ENCODE measurements around the gene KREMEN2. TPM values are rescaled to one million over a fixed set of nuclear protein-coding genes. Genes with fewer than 3 reads are reported as not detected.

The KREMEN2 gene
- total and polyA plus RNA-seq, 2 of the 13 experiments (the other 11 are each of a cell fraction or from before 2014, with no cell fraction given), result 0.48 to 1.2 TPM

GRCh38 chr16:2976673-2977072, 12.6 kb downstream of the KREMEN2 start:
- Histone ChIP-seq H3K27me3 (ENCODE audit: control insufficient read depth in 1 of 2, insufficient read depth in 2 of 2, low read length in 2 of 2) (no peaks in the 10 kb centered on the region), H3K79me2 (ENCODE audit: insufficient read depth, low read length) (peaks cover 8% of the 10 kb centered on the region), H2AFZ (ENCODE audit: low read length) (no peak overlapping the region), H3K9ac (ENCODE audit: insufficient read depth, low read depth, low read length) (no peak overlapping the region), H4K20me1 (ENCODE audit: insufficient read depth, low read length) (no peaks in the 10 kb centered on the region), H3K4me3 (replicated peaks in 1 of 3; ENCODE audit: insufficient read depth in 1 of 3, low read depth in 2 of 3, low read length in 3 of 3) (no peak overlapping the region), H3K9me3 (ENCODE audit: low read length) (no peaks in the 10 kb centered on the region), H3K4me1 (ENCODE audit: insufficient read depth, low read length) (peaks cover 10% of the 10 kb centered on the region), H3K4me2 (ENCODE audit: low read depth, low read length) (no peak overlapping the region), H3K27ac (ENCODE audit: extremely low read length, insufficient read depth, low read length) (no peak overlapping the region), H3K36me3 (replicated peaks in 1 of 2; ENCODE audit: control insufficient read depth in 1 of 2, insufficient read depth in 2 of 2, low read length in 2 of 2) (peaks cover 2 to 18% of the 10 kb centered on the region in 2 experiments; a peak in 3 of 5 replicates)
- TF ChIP-seq HNRNPL (IDR thresholded peaks at IDR 0.05; ENCODE audit: low read depth, low read length) (0 out of 2 replicates have a peak, but pooled peaks have one; percentile 49), ZNF296 (CRISPR knock-in tag; conservative IDR thresholded peaks at IDR 0.05) (no peak), AGO2 (optimal IDR thresholded peaks at IDR 0.05; ENCODE audit: low read depth, low read length) (peak; percentile 24)
- CTCF ChIA-PET (ENCODE audit: low intra/inter-chr PET ratio, low total read pairs), result no interaction called here
- WGBS (ENCODE audit: low lambda C conversion rate), result 98% methylated on average over 15 of the region's 15 CpGs
- ATAC-seq (no peak), FAIRE-seq (no peak), DNase-seq (ENCODE audit: low spot score) (no peak)
- BruUV-seq (replicated peaks), result no TSS peak
- intact Hi-C loops (cut with micrococcal nuclease; ENCODE audit: unreplicated experiment) (no loop called here), in situ Hi-C loops (cut with HindIII; ENCODE audit: extremely low pct_ligation_motif_present, low pct_unique_long_range_greater_than_20kb) (no loop called here)
- POLR2A ChIA-PET, result no interaction called here

GRCh38 chr16:2977440-2977839, 13.4 kb downstream of the KREMEN2 start:
- no TSS peak for BruUV-seq (replicated peaks)
- in situ Hi-C loops (cut with HindIII; ENCODE audit: extremely low pct_ligation_motif_present, low pct_unique_long_range_greater_than_20kb), result no loop called here
- H4K20me1 ChIP-seq (ENCODE audit: insufficient read depth, low read length), result no peaks in the 10 kb centered on the region
- FAIRE-seq (no peak), ATAC-seq (no peak), DNase-seq (ENCODE audit: low spot score) (no peak)
- H3K27ac ChIP-seq (ENCODE audit: extremely low read length, insufficient read depth, low read length), result no peak overlapping the region
- H3K36me3 ChIP-seq (replicated peaks in 1 of 2; ENCODE audit: control insufficient read depth in 1 of 2, insufficient read depth in 2 of 2, low read length in 2 of 2), result peaks cover 2 to 18% of the 10 kb centered on the region in 2 experiments; a peak in 3 of 5 replicates
- no peak overlapping the region for H3K4me2 ChIP-seq (ENCODE audit: low read depth, low read length)
- H2AFZ ChIP-seq (ENCODE audit: low read length), result no peak overlapping the region
- intact Hi-C loops (cut with micrococcal nuclease; ENCODE audit: unreplicated experiment), result no loop called here
- H3K79me2 ChIP-seq (ENCODE audit: insufficient read depth, low read length), result peaks cover 8% of the 10 kb centered on the region
- ChIA-PET POLR2A (no interaction called here), CTCF (ENCODE audit: low intra/inter-chr PET ratio, low total read pairs) (no interaction called here)
- no peaks in the 10 kb centered on the region for H3K9me3 ChIP-seq (ENCODE audit: low read length)
- WGBS (ENCODE audit: low lambda C conversion rate), result 97% methylated on average over 4 of the region's 6 CpGs
- no peak overlapping the region for H3K4me3 ChIP-seq (replicated peaks in 1 of 3; ENCODE audit: insufficient read depth in 1 of 3, low read depth in 2 of 3, low read length in 3 of 3)
- H3K9ac ChIP-seq (ENCODE audit: insufficient read depth, low read depth, low read length), result no peak overlapping the region
- no peak for TF ChIP-seq MIXL1 (CRISPR knock-in tag; IDR thresholded peaks at IDR 0.05)
- no peak for TF ChIP-seq MBNL3 (CRISPR knock-in tag; conservative IDR thresholded peaks at IDR 0.05)
- TF ChIP-seq PHB2 (IDR thresholded peaks at IDR 0.05; ENCODE audit: partially characterized antibody), result no peak
- no peak for TF ChIP-seq ZNF512 (CRISPR knock-in tag; IDR thresholded peaks at IDR 0.05)
- no peak for TF ChIP-seq HNRNPL (IDR thresholded peaks at IDR 0.05; ENCODE audit: low read depth, low read length)
- no peak for TF ChIP-seq HDAC1 (CRISPR knock-in tag; IDR thresholded peaks at IDR 0.05)
- no peak for TF ChIP-seq ZNF292 (CRISPR knock-in tag; IDR thresholded peaks at IDR 0.05; ENCODE audit: borderline replicate concordance, low read depth)
- no peak for TF ChIP-seq FOXJ3 (CRISPR knock-in tag; IDR thresholded peaks at IDR 0.05; ENCODE audit: borderline replicate concordance)
- TF ChIP-seq HNF1B (CRISPR knock-in tag; IDR thresholded peaks at IDR 0.05), result no peak
- TF ChIP-seq HMGA1 (CRISPR knock-in tag; conservative IDR thresholded peaks at IDR 0.05), result no peak
- no peaks in the 10 kb centered on the region for H3K27me3 ChIP-seq (ENCODE audit: control insufficient read depth in 1 of 2, insufficient read depth in 2 of 2, low read length in 2 of 2)
- H3K4me1 ChIP-seq (ENCODE audit: insufficient read depth, low read length), result peaks cover 17% of the 10 kb centered on the region

Data from HepG2 (cell line).